ENCODE data around the gene EYA2.

- no peak for TF ChIP-seq CTCF (IDR thresholded peaks at IDR 0.05 in 4 of 5, conservative IDR thresholded peaks at IDR 0.05 in 1 of 5)
- no peak for TF ChIP-seq POLR2A (IDR thresholded peaks at IDR 0.05)
Observed at GRCh38 chr20:47099825-47100441, 205.3 kb downstream of the EYA2 start.
